ENCODE measurements around the gene CROCC. TPM values are rescaled to one million over a fixed set of nuclear protein-coding genes. Genes with fewer than 3 reads are reported as not detected.
A peak's percentile ranks its signal among the peaks of the same experiment; 100 is the strongest.

The CROCC gene
- total RNA-seq, 1 donor from 2014 or later = 24.7 TPM

DNA sequence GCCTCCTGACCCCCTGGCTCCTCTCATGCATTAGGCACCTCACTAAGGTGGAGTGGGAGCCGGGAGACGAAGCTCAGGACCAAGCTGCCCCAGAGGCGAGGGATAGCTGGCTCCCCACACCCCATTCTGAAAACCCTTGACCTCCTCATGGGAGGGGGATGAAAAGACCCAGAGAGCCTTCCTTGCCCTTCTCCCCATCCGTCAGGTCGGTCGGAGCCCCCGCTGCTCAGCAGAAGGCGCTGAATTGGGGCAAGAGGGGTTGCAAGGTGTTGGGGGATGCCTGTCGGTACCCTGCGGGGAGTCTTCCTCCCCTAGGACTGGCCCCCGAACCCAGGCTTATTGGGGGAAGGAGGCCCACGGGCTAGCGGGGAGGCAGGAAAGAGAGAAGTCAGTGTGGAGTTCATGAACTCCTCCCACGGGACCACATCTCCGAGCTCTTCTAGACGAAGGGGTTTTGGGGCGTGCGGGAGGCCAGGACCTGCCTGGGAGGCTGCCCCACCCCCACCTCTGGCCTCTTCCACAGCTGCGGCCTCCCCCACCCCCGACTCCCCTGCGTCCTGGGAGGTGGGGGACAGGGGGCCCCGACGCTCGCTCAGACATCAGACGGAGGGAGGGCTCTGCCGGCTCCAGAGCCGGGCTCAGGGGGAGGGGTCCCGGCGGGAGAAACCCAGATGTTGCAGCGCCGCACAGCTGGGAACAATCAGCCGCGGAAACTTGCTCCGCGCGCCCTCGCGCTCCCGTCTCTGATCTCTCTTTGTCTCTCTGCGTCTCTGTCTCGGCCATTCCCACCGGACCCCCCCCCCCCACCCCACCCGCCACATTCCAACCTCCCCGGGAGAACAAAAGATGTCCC is 58.0 kb downstream of the CROCC start:
- peaks cover 6% of the 10 kb centered on the region for H3K36me3 Mint-ChIP-seq (ENCODE audit: low read depth)
- peak overlapping the region; percentile 81 for H3K4me3 Mint-ChIP-seq (ENCODE audit: unreplicated experiment)
- H3K4me1 Mint-ChIP-seq (ENCODE audit: low read depth) = peaks cover 64% of the 10 kb centered on the region
- peak overlapping the region; percentile 90 for H3K27ac Mint-ChIP-seq (ENCODE audit: unreplicated experiment)
- no peak for DNase-seq (ENCODE audit: low spot score)
- H3K27me3 Mint-ChIP-seq (ENCODE audit: low read depth) = no peaks in the 10 kb centered on the region
- H3K9me3 Mint-ChIP-seq (ENCODE audit: low read depth) = no peaks in the 10 kb centered on the region
- TF ChIP-seq, protein P1, sequence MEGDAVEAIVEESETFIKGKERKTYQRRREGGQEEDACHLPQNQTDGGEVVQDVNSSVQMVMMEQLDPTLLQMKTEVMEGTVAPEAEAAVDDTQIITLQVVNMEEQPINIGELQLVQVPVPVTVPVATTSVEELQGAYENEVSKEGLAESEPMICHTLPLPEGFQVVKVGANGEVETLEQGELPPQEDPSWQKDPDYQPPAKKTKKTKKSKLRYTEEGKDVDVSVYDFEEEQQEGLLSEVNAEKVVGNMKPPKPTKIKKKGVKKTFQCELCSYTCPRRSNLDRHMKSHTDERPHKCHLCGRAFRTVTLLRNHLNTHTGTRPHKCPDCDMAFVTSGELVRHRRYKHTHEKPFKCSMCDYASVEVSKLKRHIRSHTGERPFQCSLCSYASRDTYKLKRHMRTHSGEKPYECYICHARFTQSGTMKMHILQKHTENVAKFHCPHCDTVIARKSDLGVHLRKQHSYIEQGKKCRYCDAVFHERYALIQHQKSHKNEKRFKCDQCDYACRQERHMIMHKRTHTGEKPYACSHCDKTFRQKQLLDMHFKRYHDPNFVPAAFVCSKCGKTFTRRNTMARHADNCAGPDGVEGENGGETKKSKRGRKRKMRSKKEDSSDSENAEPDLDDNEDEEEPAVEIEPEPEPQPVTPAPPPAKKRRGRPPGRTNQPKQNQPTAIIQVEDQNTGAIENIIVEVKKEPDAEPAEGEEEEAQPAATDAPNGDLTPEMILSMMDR (IDR thresholded peaks at IDR 0.05) = no peak

DNA sequence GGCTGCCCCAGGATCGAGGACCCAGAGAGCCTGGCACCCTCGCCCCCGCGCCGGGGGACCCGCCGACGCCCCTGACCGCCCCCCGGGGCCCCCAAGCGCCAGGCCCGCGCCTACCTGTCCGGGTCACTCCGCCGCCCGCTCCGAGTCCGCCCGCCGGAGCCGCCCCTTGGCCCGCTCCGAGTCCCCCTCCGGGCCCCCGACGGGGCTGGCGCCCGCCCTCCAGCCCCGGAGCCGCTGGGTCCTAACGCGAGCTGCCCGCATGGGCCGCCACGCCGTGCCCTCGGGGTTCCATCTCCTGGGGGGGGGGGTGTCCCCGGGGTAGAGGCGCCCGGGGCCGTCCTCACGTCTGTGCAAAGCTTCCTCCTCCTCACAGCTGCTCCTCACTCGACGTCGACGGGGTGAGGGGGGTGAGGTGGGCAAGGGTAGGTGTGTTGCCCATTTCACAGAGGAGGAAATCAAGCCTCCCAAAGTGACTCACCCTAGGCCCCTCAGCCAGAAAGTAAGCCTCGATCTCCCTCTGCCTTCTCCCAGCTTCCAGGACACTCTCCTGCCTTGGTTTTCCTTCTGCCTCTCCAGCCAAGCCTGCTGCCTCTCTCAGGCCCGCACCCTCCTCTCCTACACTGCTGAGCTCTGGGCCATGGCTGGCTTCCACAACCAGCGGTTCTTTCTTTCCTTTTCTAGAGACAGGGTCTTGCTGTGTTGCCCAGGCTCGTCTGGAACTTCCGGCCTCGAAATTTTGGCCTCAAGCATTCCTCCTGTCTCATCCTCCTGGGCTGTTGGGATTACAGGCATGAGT is 58.9 kb downstream of the CROCC start, which contains the start of gene MFAP2:
Gene MFAP2, minus strand, starts transcription at position 148 of the 796 bp plus-strand sequence. CDS start 2,347 bp downstream, outside the sequence.
- H3K27ac Mint-ChIP-seq (ENCODE audit: unreplicated experiment) = peak within 1 kb of the TSS; percentile 98

DNA sequence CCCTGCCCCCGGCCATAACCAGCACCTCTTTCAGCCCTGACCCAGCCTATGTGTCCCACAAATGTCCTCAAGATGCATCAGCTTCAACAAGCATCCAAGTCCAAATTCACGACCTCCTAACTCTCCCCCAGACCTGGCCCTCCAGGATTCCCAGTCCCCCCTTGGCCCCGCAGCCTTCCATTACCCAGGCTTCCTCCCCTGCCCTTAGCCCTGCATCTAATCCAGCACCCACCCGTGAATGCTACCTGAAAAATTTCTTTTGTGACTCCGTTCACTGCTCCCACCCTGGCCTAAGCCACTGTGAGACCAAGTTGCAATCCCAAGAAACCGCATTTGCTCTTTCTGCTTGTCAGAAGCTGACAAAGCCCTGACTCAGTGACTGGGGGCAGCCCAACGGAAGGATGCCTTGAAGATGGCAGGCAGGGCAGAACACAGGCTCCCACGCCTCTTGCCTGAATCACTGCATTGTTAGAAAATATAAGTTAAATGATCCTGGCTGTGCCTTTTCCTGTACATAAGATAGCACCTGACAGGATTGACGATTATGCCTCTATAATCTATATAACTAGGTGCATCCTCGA is 59.6 kb downstream of the CROCC start:
- Mint-ChIP-seq H3K4me1 (ENCODE audit: low read depth) (peaks cover 55% of the 10 kb centered on the region), H3K9me3 (ENCODE audit: low read depth) (no peaks in the 10 kb centered on the region), H3K36me3 (ENCODE audit: low read depth) (peaks cover 7% of the 10 kb centered on the region), H3K4me3 (ENCODE audit: unreplicated experiment) (peak overlapping the region; percentile 79), H3K27me3 (ENCODE audit: low read depth) (no peaks in the 10 kb centered on the region), H3K27ac (ENCODE audit: unreplicated experiment) (peak overlapping the region; percentile 98)
- DNase-seq (ENCODE audit: low spot score) = no peak
- TF ChIP-seq, protein P1 (IDR thresholded peaks at IDR 0.05) = no peak

More for the DNA sequence above, 58.9 kb downstream of the CROCC start, which contains the start of gene MFAP2:
- TF ChIP-seq, protein P1 (IDR thresholded peaks at IDR 0.05) = no peak
- peak within 1 kb of the TSS; percentile 81 for H3K4me3 Mint-ChIP-seq (ENCODE audit: unreplicated experiment)
- peaks cover 4% of the 10 kb centered on the region for H3K36me3 Mint-ChIP-seq (ENCODE audit: low read depth)
- peaks cover 62% of the 10 kb centered on the region for H3K4me1 Mint-ChIP-seq (ENCODE audit: low read depth)
- H3K27me3 Mint-ChIP-seq (ENCODE audit: low read depth) = no peaks in the 10 kb centered on the region
- H3K9me3 Mint-ChIP-seq (ENCODE audit: low read depth) = no peaks in the 10 kb centered on the region
- no peak for DNase-seq (ENCODE audit: low spot score)

DNA sequence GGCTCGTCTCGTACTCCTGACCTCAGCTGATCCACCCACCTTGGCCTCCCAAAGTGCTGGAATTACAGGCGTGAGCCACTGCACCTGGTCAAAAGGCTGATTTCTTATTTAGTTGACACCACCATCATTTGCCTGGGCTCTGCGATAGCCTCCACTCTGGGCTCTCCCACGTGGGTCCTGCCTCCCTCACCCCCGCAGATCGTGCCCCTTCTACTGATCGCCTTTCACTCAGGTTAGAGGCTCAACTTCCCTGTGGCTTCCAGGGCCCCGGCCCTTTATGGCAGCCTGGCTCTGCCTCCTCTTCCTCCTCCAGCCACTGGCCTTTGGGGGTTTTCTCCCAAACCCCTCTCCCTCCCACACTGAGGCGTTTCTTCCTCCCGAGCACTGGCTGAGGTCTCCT is 61.2 kb downstream of the CROCC start:
- Mint-ChIP-seq H3K27me3 (ENCODE audit: low read depth) (no peaks in the 10 kb centered on the region), H3K9me3 (ENCODE audit: low read depth) (no peaks in the 10 kb centered on the region), H3K4me1 (ENCODE audit: low read depth) (peaks cover 44% of the 10 kb centered on the region), H3K36me3 (ENCODE audit: low read depth) (peaks cover 5% of the 10 kb centered on the region), H3K4me3 (ENCODE audit: unreplicated experiment) (no peak overlapping the region), H3K27ac (ENCODE audit: unreplicated experiment) (peak overlapping the region; percentile 33)
- TF ChIP-seq, protein P1 (IDR thresholded peaks at IDR 0.05) = no peak
- DNase-seq (ENCODE audit: low spot score) = no peak

DNA sequence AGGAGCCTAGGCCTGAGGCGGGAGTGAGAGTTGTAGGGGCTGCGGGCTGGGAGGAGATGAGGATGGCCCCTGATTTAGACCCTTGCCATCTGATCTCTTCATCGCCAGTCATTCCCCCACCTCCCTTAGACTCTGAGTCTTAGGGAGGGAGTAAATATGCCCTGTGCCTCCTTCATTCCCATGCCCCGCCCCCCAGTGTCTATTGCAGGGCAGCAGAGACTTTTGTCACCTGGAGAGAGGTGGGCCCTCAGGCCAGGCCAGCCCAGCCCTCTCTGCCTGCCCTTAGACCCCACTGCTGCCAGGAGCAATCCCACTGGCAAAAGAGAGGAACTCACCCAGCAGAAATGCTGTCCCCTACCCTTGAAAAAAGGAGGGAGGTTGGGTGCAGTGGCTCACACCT is 61.9 kb downstream of the CROCC start:
- H3K4me3 Mint-ChIP-seq (ENCODE audit: unreplicated experiment) = no peak overlapping the region
- no peaks in the 10 kb centered on the region for H3K9me3 Mint-ChIP-seq (ENCODE audit: low read depth)
- no peaks in the 10 kb centered on the region for H3K27me3 Mint-ChIP-seq (ENCODE audit: low read depth)
- peak overlapping the region; percentile 27 for H3K27ac Mint-ChIP-seq (ENCODE audit: unreplicated experiment)
- TF ChIP-seq, protein P1 (IDR thresholded peaks at IDR 0.05) = no peak
- no peak for DNase-seq (ENCODE audit: low spot score)
- peaks cover 5% of the 10 kb centered on the region for H3K36me3 Mint-ChIP-seq (ENCODE audit: low read depth)
- peaks cover 36% of the 10 kb centered on the region for H3K4me1 Mint-ChIP-seq (ENCODE audit: low read depth)

Data from chondrocyte (in vitro differentiated cells).